H1 (cell line): ENCODE measurements around the gene RALGAPA1. TPM values are rescaled to one million over a fixed set of nuclear protein-coding genes. Genes with fewer than 3 reads are reported as not detected.

Source experiments
- CBX8 ChIP-seq: fragments of 300-800, 300-1000 bp; sonication (generic); IDR thresholded peaks from 2 replicates; pipeline ENCODE4 v1.7.1; 2016; ENCODE audit warnings: low read depth, low read length, borderline replicate concordance
- CHD7 ChIP-seq: fragments of 300-600 bp; sonication (generic); IDR thresholded peaks from 2 replicates; pipeline ENCODE4 v1.7.1; 2012; ENCODE audit warnings: low read length, moderate library complexity, mild to moderate bottlenecking, inconsistent platforms; ENCODE audit not compliant: insufficient replicate concordance
- SRF ChIP-seq: IDR thresholded peaks from 2 replicates; pipeline ENCODE4 v1.6.1; 2011; ENCODE audit warnings: mild to moderate bottlenecking, low read depth, low read length, moderate library complexity
- SUZ12 ChIP-seq: fragments of 200-600 bp; sonication (generic); IDR thresholded peaks from 2 replicates; pipeline ENCODE4 v1.6.1; 2012; ENCODE audit warnings: mild to moderate bottlenecking, inconsistent platforms, low read length, moderate library complexity, mixed read lengths
- TCF12 ChIP-seq: IDR thresholded peaks from 2 replicates; pipeline ENCODE4 v1.6.1; 2011; ENCODE audit warnings: low read depth, mild to moderate bottlenecking, low read length
- polyA plus RNA-seq, 7 experiments: library from polyadenylated mRNA; depleted of rRNA in 3 of 7; stranded (reverse) in 5 of 7; unstranded in 2 of 7; fragments of >200 nt in 5 of 7; fragments of 200-250 nt in 2 of 7; gene quantifications; 1 replicate in 5 of 7; 2 replicates in 1 of 7; 4 replicates in 1 of 7; pipeline versions ENCODE4 v1.2.1 to v1.2.3, GENCODE V29; 2011 to 2013; ENCODE audit warnings: missing spikeins in 2 of 7, mixed read lengths in 2 of 7
- total RNA-seq: library from RNA; stranded (reverse); fragmentation: NEBNext Ultra II Directional; extraction: Animal tissue kit (Norgen Biotek cat#: 25700); gene quantifications from 2 replicates; pipeline ENCODE4 v1.2.1, GENCODE V29; 2021

The RALGAPA1 gene
- total and polyA plus RNA-seq, 2 of the 8 experiments (the other 6 are each of a cell fraction or from before 2014, with no cell fraction given), result 4.2 to 26.7 TPM

- TF ChIP-seq CHD7, result no peak
- no peak for TF ChIP-seq SUZ12
- no peak for TF ChIP-seq CBX8
- TF ChIP-seq TCF12, result no peak
- no peak for TF ChIP-seq SRF
Measured at GRCh38 chr14:35727764-35728163, 81.3 kb downstream of the RALGAPA1 start (continued).
